HG03520 (cell line): Measurements from ENCODE around the gene MYO9A.
"Not testable (repeated sequence)": the region's sequence is repeated elsewhere in the genome, so short reads cannot be mapped to it uniquely, and the experiment has no call there.

Source experiments
- ATAC-seq: cut with Tn5 transposase; IDR thresholded peaks from one replicate; pipeline ENCODE4 v1.9.1; 2021; ENCODE audit warnings: mild to moderate bottlenecking, moderate library complexity; ENCODE audit not compliant: unreplicated experiment

Gene MYO9A

DNA sequence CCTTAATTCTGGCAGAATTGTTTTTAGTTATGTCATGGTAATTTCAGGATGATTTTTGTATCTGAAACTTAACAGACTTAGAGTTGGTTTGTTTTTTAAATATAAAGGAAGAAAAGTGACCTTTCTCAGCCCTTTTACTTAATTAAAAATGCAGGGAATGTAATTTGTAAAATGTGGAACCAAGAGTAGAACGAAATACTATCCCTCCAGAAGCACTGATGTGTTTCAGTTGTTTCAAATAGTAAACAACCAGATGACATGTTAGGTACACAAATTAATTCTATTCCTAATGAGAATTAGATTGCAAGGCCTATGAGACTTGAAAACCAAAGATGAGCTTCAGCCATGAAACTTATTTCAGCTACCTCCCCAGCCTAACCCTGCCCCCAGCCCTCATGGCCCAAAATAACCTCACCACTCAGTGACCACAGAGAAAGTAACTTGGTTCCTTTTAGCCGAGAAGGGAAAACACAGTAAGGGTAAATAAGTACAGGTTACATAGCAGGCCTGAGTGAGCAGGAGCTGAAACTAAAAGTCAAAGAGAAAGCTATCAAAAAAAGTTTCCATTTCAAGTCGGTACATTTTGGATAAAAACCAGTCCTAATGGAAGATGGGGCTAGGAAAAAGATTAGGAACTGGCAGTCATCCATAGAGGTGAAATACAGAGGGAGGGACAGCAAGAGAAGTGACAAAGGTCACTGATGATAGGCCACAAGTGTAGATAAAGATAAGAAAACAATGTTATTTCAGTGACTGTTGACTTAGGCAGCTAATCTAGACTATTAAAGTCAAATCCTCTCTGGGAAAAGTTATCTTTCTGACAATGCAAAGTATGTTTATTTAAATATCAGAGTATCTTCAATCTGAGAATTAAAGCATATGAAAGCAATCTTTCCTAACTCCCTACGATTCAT, 23.5 kb upstream of the MYO9A start:
- ATAC-seq, result peak; percentile 96

- no peak for ATAC-seq
Measured at GRCh38 chr15:72140088-72140487, 22.1 kb upstream of the MYO9A start.

DNA sequence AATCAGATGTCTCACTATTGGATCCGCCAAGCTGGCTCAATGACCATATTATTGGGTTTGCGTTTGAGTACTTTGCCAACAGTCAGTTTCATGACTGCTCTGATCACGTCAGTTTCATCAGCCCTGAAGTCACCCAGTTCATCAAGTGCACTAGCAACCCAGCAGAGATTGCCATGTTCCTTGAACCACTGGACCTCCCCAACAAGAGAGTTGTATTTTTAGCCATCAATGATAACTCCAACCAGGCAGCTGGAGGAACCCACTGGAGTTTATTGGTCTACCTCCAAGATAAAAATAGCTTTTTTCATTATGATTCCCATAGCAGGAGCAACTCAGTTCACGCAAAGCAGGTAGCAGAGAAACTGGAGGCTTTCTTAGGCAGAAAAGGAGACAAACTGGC, 21.7 kb upstream of the MYO9A start:
- no peak for ATAC-seq

GRCh38 chr15:72136170-72137051, 18.5 kb upstream of the MYO9A start:
- no peak for ATAC-seq

DNA sequence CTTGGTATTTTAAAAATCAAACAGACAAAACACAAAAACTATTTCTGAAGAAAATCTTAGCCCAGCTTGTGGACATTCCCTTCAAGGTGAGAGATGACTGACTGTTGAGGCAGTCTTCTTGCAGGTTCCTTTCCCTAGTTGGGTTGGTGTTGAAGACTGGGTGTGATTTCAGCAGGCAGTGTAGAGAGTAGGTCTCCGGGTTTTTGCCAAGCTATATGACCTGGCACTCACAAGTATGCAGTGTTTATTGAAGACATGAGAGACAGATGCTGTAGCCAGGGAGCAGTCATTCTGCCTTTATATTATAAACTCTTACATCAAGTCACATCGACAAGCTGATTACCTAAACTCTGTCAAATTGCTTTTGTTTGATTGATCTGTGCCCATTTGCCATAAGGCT, 17.8 kb upstream of the MYO9A start:
- no peak for ATAC-seq

DNA sequence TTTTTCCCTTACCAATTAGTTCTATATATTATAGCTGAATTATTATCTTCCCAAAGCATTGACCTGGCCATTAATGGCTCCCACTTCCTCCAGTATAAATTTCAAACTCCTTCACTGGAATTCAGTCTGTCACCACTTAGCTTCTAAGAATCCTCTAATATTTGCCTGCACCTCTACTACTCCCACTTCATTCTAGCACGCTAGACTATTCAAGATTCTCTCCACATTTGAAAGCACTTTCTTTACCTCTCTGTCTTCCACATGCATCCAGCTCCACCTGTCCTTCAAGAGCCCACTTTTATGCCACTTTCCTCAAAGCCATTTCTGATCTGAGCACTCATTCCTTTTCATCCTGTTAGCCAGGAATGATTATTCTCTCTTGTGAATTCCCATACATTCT, 15.3 kb upstream of the MYO9A start:
- no peak for ATAC-seq

- ATAC-seq, result no peak
Measured at GRCh38 chr15:72131922-72132321, 14.0 kb upstream of the MYO9A start.

GRCh38 chr15:72130272-72130671, 12.3 kb upstream of the MYO9A start:
- ATAC-seq, result no peak

- no peak for ATAC-seq
Measured at GRCh38 chr15:72128359-72128758, 10.4 kb upstream of the MYO9A start.

DNA sequence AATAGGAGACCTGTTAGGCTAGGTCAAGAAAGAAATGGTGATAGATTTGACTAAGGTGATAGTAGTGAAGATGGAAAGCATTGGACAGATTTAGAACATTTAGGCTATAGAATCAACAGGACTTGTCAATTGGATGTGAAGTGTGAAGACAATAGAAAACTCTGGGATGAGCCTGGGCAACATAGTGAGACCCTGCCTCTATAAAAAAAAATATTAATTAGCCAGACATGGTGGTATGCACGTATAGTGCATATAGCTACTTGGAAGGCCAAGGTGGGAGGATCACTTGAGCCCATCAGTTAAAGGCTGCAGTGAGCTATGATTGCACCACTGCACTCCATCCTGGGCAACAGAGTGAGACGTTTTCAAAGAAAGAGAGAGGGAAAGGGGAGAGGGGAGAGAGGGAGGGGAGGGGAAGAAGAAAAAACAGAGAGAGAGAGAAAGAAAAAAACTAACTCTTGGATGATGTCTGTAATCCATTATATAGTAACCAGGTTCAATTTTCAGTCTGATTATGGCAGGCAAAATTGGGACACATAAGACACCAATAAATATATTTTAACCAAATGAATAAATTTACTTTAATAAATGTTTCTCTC, 9.9 kb upstream of the MYO9A start:
- ATAC-seq, result no peak

DNA sequence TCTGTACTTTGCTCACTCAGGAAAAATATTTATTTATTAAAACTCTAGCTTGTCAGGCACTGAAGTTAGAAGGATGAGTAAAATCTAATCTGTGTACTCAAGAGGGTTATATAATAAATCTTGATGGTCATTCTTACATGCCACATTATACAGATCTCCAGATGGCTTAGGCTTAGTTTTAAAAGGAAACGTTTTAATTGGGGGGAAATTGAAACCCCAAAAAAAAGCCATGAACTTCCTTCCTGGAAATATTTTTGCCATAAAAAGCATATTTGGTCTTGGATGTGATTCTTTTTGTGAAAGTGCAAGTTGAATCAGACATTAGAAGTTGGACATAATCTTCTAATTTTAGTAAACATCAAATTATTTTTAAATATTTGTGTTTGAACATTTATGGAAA, 6.3 kb upstream of the MYO9A start:
- ATAC-seq, result no peak

DNA sequence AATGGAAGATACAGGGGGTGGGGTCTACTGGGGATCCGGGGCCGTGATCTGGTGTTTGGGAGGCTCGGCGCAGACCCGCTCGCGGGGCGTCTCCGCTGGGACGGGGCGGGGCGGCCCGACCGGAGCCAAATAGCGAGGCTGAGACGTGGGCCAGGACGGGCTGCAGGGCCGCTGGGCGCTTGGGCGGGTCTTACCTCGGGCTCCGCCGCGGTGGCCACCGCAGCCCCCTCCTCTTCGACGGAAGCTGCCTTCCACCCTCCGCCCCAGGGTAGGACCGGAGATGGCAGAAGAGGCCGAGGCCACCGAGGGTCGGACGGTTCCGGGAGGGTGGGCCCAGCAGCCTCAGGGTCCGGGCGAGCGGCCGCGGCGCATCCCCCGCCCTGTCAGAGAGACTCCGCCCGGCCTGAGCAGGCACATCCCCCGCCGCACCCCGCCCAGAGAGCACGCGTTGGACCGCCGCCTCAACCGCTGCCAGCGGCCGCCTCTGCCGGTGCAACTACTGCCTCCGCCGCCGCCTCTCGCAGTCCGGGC, 399 bp downstream of the MYO9A start:
- peak; percentile 57 for ATAC-seq

GRCh38 chr15:72116731-72117485, 1.0 kb downstream of the MYO9A start:
- ATAC-seq, result no peak

DNA sequence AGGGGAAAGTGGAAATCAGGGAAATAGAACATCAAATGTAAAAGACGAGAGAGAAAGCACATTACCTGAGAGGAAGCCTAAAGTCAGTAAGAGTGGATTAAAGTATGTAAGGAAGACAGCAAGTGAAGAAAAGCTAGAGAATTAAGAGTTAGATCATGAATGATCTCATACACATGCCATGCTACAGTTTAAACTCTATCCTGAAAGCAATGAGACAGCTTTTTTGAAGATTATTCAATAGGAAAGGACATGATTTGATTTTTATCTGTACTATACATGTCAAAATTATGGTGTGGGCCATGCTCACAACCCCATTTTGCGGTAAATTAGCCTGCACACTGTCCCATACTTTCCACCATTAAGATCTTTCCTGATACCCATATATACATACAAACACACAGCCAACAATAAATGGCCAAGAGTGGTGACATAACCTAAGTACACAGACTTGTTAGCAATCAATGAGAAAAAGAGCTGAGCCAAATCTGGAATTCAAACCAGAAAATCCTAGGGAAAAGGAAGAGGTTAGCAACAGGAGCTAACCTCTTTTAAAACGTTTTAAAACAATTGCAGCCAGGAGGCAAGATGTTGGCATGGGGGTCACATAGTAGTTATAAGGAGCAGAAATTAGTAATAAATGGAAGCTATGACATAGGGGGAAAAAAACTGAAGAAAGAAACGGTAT, 4.5 kb downstream of the MYO9A start:
- ATAC-seq, result no peak

DNA sequence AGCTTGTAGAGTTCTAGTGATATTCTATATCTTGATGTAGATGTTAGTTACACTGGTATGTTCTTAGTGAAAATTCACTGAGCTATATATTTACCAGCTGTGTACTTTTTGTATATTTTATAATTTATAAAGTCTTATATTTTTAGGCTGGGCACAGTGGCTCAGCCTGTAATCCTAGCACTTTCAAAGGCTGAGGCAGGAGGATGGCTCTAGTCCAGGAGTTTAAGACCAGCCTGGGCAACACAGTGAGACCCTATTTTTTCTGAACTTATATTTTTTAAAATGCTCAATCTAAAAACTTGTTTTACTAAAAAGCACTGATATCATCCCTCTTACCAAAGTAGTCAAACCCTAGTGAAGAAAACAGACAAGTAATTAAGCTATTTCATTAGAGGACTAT, 5.1 kb downstream of the MYO9A start:
- no peak for ATAC-seq

DNA sequence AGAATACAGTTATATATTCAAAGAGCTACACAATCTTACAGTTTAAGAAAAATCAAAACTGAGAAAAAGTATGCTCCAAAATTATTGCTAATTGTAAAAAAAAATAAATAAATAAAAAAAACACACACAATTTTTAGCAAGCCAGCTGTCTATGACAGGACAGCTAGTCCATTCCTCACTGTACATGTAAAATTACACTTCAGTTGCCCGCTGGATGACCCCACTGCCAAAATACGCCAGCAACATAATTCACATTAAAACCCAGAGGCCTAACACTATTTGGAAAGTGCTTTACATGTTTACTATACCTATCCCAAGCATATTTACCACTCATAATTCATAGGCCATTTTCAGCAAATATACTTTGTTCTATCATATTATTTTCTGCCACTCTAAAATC, 5.8 kb downstream of the MYO9A start:
- ATAC-seq, result no peak

- ATAC-seq, result no peak
Measured at GRCh38 chr15:72110355-72110754, 7.6 kb downstream of the MYO9A start.

DNA sequence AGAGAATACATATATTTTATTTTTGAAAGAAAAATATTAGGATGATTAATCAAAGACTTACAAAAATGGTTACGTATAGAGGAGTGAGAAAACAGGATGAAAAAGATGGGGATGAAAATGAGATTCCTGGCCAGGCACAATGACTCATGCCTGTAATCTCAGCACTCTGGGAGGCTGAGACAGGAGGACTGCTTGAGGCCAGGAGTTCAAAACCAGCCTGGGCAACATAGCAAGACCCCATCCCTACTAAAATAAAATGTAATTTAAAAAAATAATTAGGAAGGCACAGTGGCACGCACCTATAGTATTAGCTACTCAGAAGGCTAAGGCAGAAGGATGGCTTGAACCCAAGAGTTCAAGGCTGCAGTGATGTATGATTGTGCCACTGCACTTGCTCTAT, 11.9 kb downstream of the MYO9A start:
- ATAC-seq, result no peak

GRCh38 chr15:72105111-72105510, 12.8 kb downstream of the MYO9A start:
- no peak for ATAC-seq

DNA sequence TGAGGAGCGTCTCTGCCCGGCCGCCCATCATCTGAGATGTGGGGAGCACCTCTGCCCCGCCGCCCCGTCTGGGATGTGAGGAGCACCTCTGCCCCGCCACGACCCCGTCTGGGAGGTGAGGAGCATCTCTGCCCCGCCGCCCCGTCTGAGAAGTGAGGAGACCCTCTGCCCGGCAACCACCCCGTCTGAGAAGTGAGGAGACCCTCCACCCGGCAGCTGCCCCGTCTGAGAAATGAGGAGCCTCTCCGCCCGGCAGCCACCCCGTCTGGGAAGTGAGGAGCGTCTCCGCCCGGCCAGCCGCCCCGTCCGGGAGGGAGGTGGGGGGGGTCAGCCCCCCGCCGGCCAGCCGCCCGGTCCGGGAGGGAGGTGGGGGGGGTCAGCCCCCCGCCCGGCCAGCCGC, 17.4 kb downstream of the MYO9A start:
- not testable (repeated sequence) for ATAC-seq
